ENCODE data around the gene TMEM217. TPM values are rescaled to one million over a fixed set of nuclear protein-coding genes. Genes with fewer than 3 reads are reported as not detected.

TMEM217 gene
- total and polyA plus RNA-seq, 2 of the 8 experiments (the other 6 are each of a cell fraction or from before 2014, with no cell fraction given), result 0.60 to 1.1 TPM

- no peak overlapping the region; the same call in 1 of the 2 replicates for H3K27ac ChIP-seq (ENCODE audit: low read depth, low read length)
- peak; percentile 87 for FAIRE-seq
- no peak overlapping the region for H3K9ac ChIP-seq (replicated peaks in 1 of 4; ENCODE audit: extremely low read depth in 1 of 4, low read depth in 3 of 4, low read length in 3 of 4)
- WGBS, 2 experiments (ENCODE audit: extremely low coverage in 1 of 2, insufficient coverage in 1 of 2, insufficient read length in 1 of 2, insufficient replicate concordance in 2 of 2, low coverage in 1 of 2, low lambda C conversion rate in 2 of 2, missing lambda C conversion rate in 1 of 2), result 74% methylated on average over 7 of the region's 7 CpGs; no CpG with 5 or more reads in 1 of the 2 experiments
- ChIA-PET CTCF (ENCODE audit: partially characterized antibody) (interaction anchor here (0.6 to 34.9 kb wide), 52 partner anchors 9 to 479 kb away, joined by 3 to 866 read pairs (median 4); partner anchors contain the start of genes C6orf89 and PIM1), POLR2A (ENCODE audit: partially characterized antibody) (interaction anchor here (0.9 to 2.2 kb wide), 5 partner anchors 11 to 184 kb away, joined by 3 to 6 read pairs (median 3); no protein-coding TSS in a partner anchor)
- no peak overlapping the region for H4K8ac ChIP-seq (ENCODE audit: extremely low read depth, insufficient read depth, low read length)
- no peaks in the 10 kb centered on the region for H3K27me3 ChIP-seq (replicated peaks in 1 of 4; ENCODE audit: control insufficient read depth in 3 of 4, extremely low read depth in 1 of 4, insufficient read depth in 3 of 4, low read length in 3 of 4)
- H3K23me2 ChIP-seq (ENCODE audit: low read depth, low read length), result no peaks in the 10 kb centered on the region
- H3K56ac ChIP-seq (replicated peaks; ENCODE audit: insufficient read length, low read depth, low read length), result no peak overlapping the region
- H2BK15ac ChIP-seq (ENCODE audit: low read length), result peak overlapping the region; percentile 1; the same call in 1 of the 2 replicates
- no peak overlapping the region for H2BK120ac ChIP-seq (replicated peaks; ENCODE audit: low read depth, low read length)
- no peak overlapping the region for H3K4ac ChIP-seq (replicated peaks; ENCODE audit: insufficient read length, low read depth, low read length)
- H4K91ac ChIP-seq (replicated peaks; ENCODE audit: insufficient read length, low read length), result no peak overlapping the region
- H3K36me3 ChIP-seq (ENCODE audit: control insufficient read depth in 2 of 4, insufficient read depth in 4 of 4, low read length in 3 of 4), result no peaks in the 10 kb centered on the region
- H2BK12ac ChIP-seq (ENCODE audit: low read depth, low read length), result peak overlapping the region; percentile 6; the same call in 1 of the 2 replicates
- H3K9me3 ChIP-seq (ENCODE audit: insufficient read depth in 2 of 2, low read depth in 1 of 2, low read length in 1 of 2), result no peaks in the 10 kb centered on the region
- no peaks in the 10 kb centered on the region for H3K79me1 ChIP-seq (ENCODE audit: low read depth, low read length)
- no peak overlapping the region for H3K18ac ChIP-seq (ENCODE audit: extremely low read depth, low read length)
- no peak overlapping the region for H3K4me3 ChIP-seq (ENCODE audit: extremely low read depth in 1 of 4, insufficient read depth in 2 of 4, low read depth in 3 of 4, low read length in 4 of 4)
- TF ChIP-seq ASH2L (IDR thresholded peaks at IDR 0.05; ENCODE audit: low read length), result no peak
- peak in 2 of 3 experiments; percentile 96 to 97; a peak in 3 of 4 replicates for TF ChIP-seq CTCF (IDR thresholded peaks at IDR 0.05; ENCODE audit: control extremely low read depth in 1 of 3, insufficient read depth in 1 of 3, low read depth in 1 of 3, low read length in 3 of 3)
- TF ChIP-seq RAD21 (IDR thresholded peaks at IDR 0.05 in 1 of 2, conservative IDR thresholded peaks at IDR 0.05 in 1 of 2; ENCODE audit: low read depth in 2 of 2, low read length in 2 of 2), result peak; percentile 99 to 100
- TF ChIP-seq NANOG (IDR thresholded peaks at IDR 0.05; ENCODE audit: insufficient read depth, low read depth, low read length, poor library complexity, severe bottlenecking), result no peak
- DNase-seq (ENCODE audit: low read depth in 1 of 2, low spot score in 2 of 2), result peak; percentile 59 to 93
- no peak overlapping the region for H4K5ac ChIP-seq (ENCODE audit: insufficient read length, low read depth, low read length)
- no peak overlapping the region for H2AK5ac ChIP-seq (ENCODE audit: low read depth, low read length)
- no peak overlapping the region for H3K4me2 ChIP-seq (ENCODE audit: insufficient read depth in 1 of 2, low read depth in 2 of 2, low read length in 2 of 2)
- H3K79me2 ChIP-seq (ENCODE audit: control insufficient read depth in 1 of 2, insufficient read depth in 2 of 2, low read length in 2 of 2), result no peaks in the 10 kb centered on the region
- H3K14ac ChIP-seq (ENCODE audit: insufficient read length), result no peak overlapping the region
- H3K23ac ChIP-seq (ENCODE audit: insufficient read length), result no peak overlapping the region
- peak overlapping the region; percentile 73 for H2BK20ac ChIP-seq (ENCODE audit: low read length)
- peak overlapping the region; percentile 8; the same call in 1 of the 2 replicates for H2AFZ ChIP-seq (ENCODE audit: low read length)
- H2BK5ac ChIP-seq (ENCODE audit: low read depth, low read length), result no peak overlapping the region
- H3K4me1 ChIP-seq (replicated peaks in 1 of 4; ENCODE audit: control insufficient read depth in 3 of 4, insufficient read depth in 4 of 4, low read length in 3 of 4), result no peaks in the 10 kb centered on the region
- H4K20me1 ChIP-seq (replicated peaks in 1 of 2; ENCODE audit: control insufficient read depth in 1 of 2, insufficient read depth in 2 of 2, low read length in 2 of 2), result peaks cover 0 to 2% of the 10 kb centered on the region in 2 experiments
Observed at GRCh38 chr6:37210313-37210968, 47.5 kb downstream of the TMEM217 start.
